Endothelial cell of umbilical vein (primary cell): ENCODE data around the gene TNIK. TPM values are rescaled to one million over a fixed set of nuclear protein-coding genes. Genes with fewer than 3 reads are reported as not detected.

Source experiments
- BruUV-seq: library from RNA; stranded (reverse); fragments of 400-500 nt; replicated peaks from 2 replicates; lab custom pipeline; 2021; lab: Mats Ljungman, UMichigan
- CTCF ChIA-PET: fragments of 300-600, 350-600 bp; sonication (Branson Sonifier 250); formaldehyde crosslinking; loops from one replicate; lab custom pipeline; 2021; ENCODE audit warnings: antibody characterized with exemption, inconsistent platforms; lab: Charles Lee
- POLR2A ChIA-PET: fragments of 300-600, 350-600 bp; sonication (Branson Sonifier 250); formaldehyde crosslinking; loops from one replicate; lab custom pipeline; 2021; ENCODE audit warnings: antibody characterized with exemption, inconsistent platforms; lab: Charles Lee
- DNase-seq: peaks from one replicate; pipeline ENCODE4 v3.0.0-alpha.2; 2011; ENCODE audit warnings: low read depth, low spot score
- FAIRE-seq: peaks from 2 replicates; lab custom pipeline; 2011; peaks lifted over from hg19 to GRCh38; lab: Jason Lieb, UNC
- H2AFZ ChIP-seq: 2 replicates; pipeline ENCODE4 v1.6.0; 2012; ENCODE audit warnings: low read depth, low read length, control low read depth, inconsistent platforms
- H3K27ac ChIP-seq: 2 replicates; pipeline ENCODE4 v1.5.1; 2011; ENCODE audit warnings: low read depth, mild to moderate bottlenecking, control low read depth, low read length, moderate library complexity; ENCODE audit not compliant: insufficient read depth
- H3K27me3 ChIP-seq, 2 experiments: 2 replicates each; pipeline versions ENCODE4 v1.6.0 to v1.6.1; 2011; ENCODE audit warnings: low read length in 2 of 2, mixed read lengths in 1 of 2; ENCODE audit not compliant: control insufficient read depth in 2 of 2, insufficient read depth in 2 of 2
- H3K36me3 ChIP-seq, 2 experiments: 2 replicates in 1 of 2; 3 replicates in 1 of 2; pipeline ENCODE4 v1.5.1; 2011; ENCODE audit warnings: low read length in 2 of 2, mild to moderate bottlenecking in 1 of 2, moderate library complexity in 1 of 2; ENCODE audit not compliant: control insufficient read depth in 2 of 2, insufficient read depth in 2 of 2; ENCODE audit errors: extremely low read depth in 1 of 2
- H3K4me1 ChIP-seq: 3 replicates; pipeline ENCODE4 v1.5.1; 2011; ENCODE audit warnings: mild to moderate bottlenecking, low read length; ENCODE audit not compliant: control insufficient read depth, insufficient read depth; ENCODE audit errors: extremely low read depth
- H3K4me2 ChIP-seq: 2 replicates; pipeline ENCODE4 v1.6.1; 2011; ENCODE audit warnings: low read length, control low read depth, mixed read lengths; ENCODE audit not compliant: insufficient read depth
- H3K4me3 ChIP-seq, 3 experiments: fragments of 200-600 bp in 1 of 3; sonication (generic), shearing (Covaris generic) in 1 of 3; replicated peaks in 1 of 3; 2 replicates each; pipeline ENCODE4 v1.5.1; 2011 to 2016; ENCODE audit warnings: control low read depth in 3 of 3, low read length in 3 of 3, mild to moderate bottlenecking in 2 of 3, inconsistent platforms in 1 of 3, low read depth in 1 of 3, moderate library complexity in 1 of 3; ENCODE audit not compliant: insufficient read depth in 1 of 3
- H3K79me2 ChIP-seq: 2 replicates; pipeline ENCODE4 v1.6.0; 2012; ENCODE audit warnings: low read length, inconsistent platforms; ENCODE audit not compliant: control insufficient read depth, insufficient read depth
- H3K9ac ChIP-seq: replicated peaks from 2 replicates; pipeline ENCODE3; 2011; ENCODE audit warnings: low read length, control low read depth; ENCODE audit not compliant: insufficient read depth; ENCODE audit errors: extremely low read depth
- H3K9me1 ChIP-seq: replicated peaks from 3 replicates; pipeline ENCODE4 v1.6.0; 2011; ENCODE audit warnings: mild to moderate bottlenecking, low read length; ENCODE audit not compliant: control insufficient read depth, insufficient read depth; ENCODE audit errors: extremely low read depth
- H3K9me3 ChIP-seq: replicated peaks from 2 replicates; pipeline ENCODE4 v1.5.1; 2012; ENCODE audit warnings: low read length, inconsistent platforms; ENCODE audit not compliant: control insufficient read depth, insufficient read depth
- H4K20me1 ChIP-seq: replicated peaks from 2 replicates; pipeline ENCODE3; 2011; ENCODE audit warnings: mild to moderate bottlenecking, low read length; ENCODE audit not compliant: control insufficient read depth, insufficient read depth; ENCODE audit errors: extremely low read depth
- FOS ChIP-seq: IDR thresholded peaks from 2 replicates; pipeline ENCODE4 v1.6.1; 2011; ENCODE audit warnings: mild to moderate bottlenecking, low read length, moderate library complexity, borderline replicate concordance; ENCODE audit not compliant: insufficient read depth
- GATA2 ChIP-seq: IDR thresholded peaks from 2 replicates; pipeline ENCODE4 v1.7.0; 2011; ENCODE audit warnings: low read depth, mild to moderate bottlenecking, moderate library complexity, mixed read lengths, low read length; ENCODE audit not compliant: insufficient read length, insufficient read depth
- MYC ChIP-seq: IDR thresholded peaks from one replicate; pipeline ENCODE4 v1.6.1; 2011; ENCODE audit warnings: mild to moderate bottlenecking, low read depth, low read length
- POLR2AphosphoS5 ChIP-seq: IDR thresholded peaks from 2 replicates; pipeline ENCODE4 v1.6.1; 2012; ENCODE audit warnings: low read depth, mild to moderate bottlenecking, control low read depth, low read length, moderate library complexity; ENCODE audit not compliant: insufficient read depth
- dilution Hi-C: fragments of 300-500 bp; cut with MboI; formaldehyde crosslinking; loops from one replicate; pipeline ENCODE4 v1.15.0; 2019; ENCODE audit warnings: low sequenced_read_pairs; ENCODE audit not compliant: extremely low pct_ligation_motif_present
- intact Hi-C: fragments of 100-400 bp; cut with micrococcal nuclease; formaldehyde crosslinking; loops from one replicate; pipeline ENCODE4 v1.10.0; 2022
- polyA plus RNA-seq, 4 experiments: library from polyadenylated mRNA; depleted of rRNA in 3 of 4; stranded (reverse) in 3 of 4; unstranded in 1 of 4; fragments of >200 nt; gene quantifications; 2 replicates each; pipeline versions ENCODE4 v1.2.1 to v1.2.3, GENCODE V29; 2011 to 2012; ENCODE audit warnings: missing spikeins in 1 of 4
- total RNA-seq: library from RNA; stranded (reverse); gene quantifications from 2 replicates; pipeline ENCODE4 v1.2.3, GENCODE V29; 2021
- TF ChIP-seq, protein P1 (sequence below), 2 donors: IDR thresholded peaks; 1 replicate in 1 of 2; 2 replicates in 1 of 2; pipeline ENCODE4 v1.5.1; 2011; ENCODE audit warnings: low read length in 2 of 2, mild to moderate bottlenecking in 2 of 2, moderate library complexity in 2 of 2, control low read depth in 1 of 2, inconsistent platforms in 1 of 2, low read depth in 1 of 2; ENCODE audit not compliant: insufficient read depth in 1 of 2; ENCODE audit errors: extremely low read depth in 1 of 2
- TF ChIP-seq, protein P2 (sequence below): IDR thresholded peaks from 2 replicates; pipeline ENCODE4 v1.6.1; 2011; ENCODE audit not compliant: insufficient read depth, insufficient read length

TNIK gene
- total and polyA plus RNA-seq, 2 donors (not counting 3 experiments of a cell fraction or from before 2014, with no cell fraction given): 10.9 to 39.7 TPM

DNA sequence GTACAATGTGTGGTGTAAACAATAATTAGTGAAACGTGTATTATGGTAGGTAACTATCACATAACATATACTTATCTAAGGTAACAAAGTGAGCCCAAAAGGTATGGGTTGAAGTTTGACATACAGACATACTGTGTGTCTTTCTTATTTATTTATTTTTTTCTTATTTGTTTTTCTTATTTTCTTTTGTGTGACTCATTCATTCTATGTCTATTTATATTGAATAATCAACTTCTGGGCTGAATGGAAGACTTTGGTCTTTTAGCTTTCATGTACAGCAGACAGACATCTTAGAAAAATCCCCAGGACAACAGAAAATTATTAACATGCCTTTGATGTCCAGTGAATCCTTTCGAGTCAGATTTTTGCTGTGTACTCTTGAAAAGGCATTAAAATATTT, 233.4 kb downstream of the TNIK start:
- Histone ChIP-seq H3K79me2 (no peaks in the 10 kb centered on the region), H3K36me3 (no peaks in the 10 kb centered on the region), H3K27me3 (no peaks in the 10 kb centered on the region), H3K4me3 (no peak overlapping the region), H3K9me3 (no peaks in the 10 kb centered on the region), H3K9me1 (peaks cover 3% of the 10 kb centered on the region), H2AFZ (no peak overlapping the region), H3K27ac (no peak overlapping the region), H4K20me1 (no peaks in the 10 kb centered on the region), H3K4me2 (no peak overlapping the region), H3K4me1 (peaks cover 10% of the 10 kb centered on the region), H3K9ac (no peak overlapping the region)
- FAIRE-seq (peak; percentile 33), DNase-seq (no peak)
- dilution Hi-C loops: no loop called here
- BruUV-seq: no TSS peak
- ChIA-PET POLR2A (no interaction called here), CTCF (no interaction called here)
- no peak for TF ChIP-seq MYC
- TF ChIP-seq POLR2AphosphoS5: no peak
- TF ChIP-seq, protein P1, sequence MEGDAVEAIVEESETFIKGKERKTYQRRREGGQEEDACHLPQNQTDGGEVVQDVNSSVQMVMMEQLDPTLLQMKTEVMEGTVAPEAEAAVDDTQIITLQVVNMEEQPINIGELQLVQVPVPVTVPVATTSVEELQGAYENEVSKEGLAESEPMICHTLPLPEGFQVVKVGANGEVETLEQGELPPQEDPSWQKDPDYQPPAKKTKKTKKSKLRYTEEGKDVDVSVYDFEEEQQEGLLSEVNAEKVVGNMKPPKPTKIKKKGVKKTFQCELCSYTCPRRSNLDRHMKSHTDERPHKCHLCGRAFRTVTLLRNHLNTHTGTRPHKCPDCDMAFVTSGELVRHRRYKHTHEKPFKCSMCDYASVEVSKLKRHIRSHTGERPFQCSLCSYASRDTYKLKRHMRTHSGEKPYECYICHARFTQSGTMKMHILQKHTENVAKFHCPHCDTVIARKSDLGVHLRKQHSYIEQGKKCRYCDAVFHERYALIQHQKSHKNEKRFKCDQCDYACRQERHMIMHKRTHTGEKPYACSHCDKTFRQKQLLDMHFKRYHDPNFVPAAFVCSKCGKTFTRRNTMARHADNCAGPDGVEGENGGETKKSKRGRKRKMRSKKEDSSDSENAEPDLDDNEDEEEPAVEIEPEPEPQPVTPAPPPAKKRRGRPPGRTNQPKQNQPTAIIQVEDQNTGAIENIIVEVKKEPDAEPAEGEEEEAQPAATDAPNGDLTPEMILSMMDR (IDR thresholded peaks at IDR 0.05; ENCODE audit: extremely low read depth in 1 of 2, insufficient read depth in 1 of 2, low read depth in 1 of 2, low read length in 2 of 2): no peak
- TF ChIP-seq FOS: no peak
- TF ChIP-seq GATA2: no peak
- TF ChIP-seq, protein P2, sequence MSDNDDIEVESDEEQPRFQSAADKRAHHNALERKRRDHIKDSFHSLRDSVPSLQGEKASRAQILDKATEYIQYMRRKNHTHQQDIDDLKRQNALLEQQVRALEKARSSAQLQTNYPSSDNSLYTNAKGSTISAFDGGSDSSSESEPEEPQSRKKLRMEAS: no peak
- intact Hi-C loops: no loop called here

DNA sequence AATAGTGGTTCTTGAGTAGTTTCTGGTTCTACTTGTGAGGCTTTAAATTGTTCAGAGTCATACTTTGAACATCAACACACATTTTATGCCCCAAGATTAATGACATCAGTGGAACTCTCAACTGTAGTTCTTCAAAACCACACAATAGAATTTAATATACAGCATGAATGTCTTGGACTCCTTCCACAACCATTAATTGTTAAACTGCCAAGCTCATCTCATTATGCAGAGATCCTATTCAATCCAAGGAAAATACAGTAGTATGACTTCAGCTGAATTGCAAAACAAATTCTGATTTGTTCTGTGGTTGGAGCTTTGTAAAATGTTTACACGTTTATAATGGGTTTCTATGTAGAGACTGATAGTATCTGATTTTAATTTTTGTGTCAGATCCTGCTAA, 234.5 kb downstream of the TNIK start:
- no peak overlapping the region for H3K4me2 ChIP-seq
- no peaks in the 10 kb centered on the region for H4K20me1 ChIP-seq
- H2AFZ ChIP-seq: no peak overlapping the region
- no peak for TF ChIP-seq MYC
- TF ChIP-seq, protein P1 (IDR thresholded peaks at IDR 0.05; ENCODE audit: extremely low read depth in 1 of 2, insufficient read depth in 1 of 2, low read depth in 1 of 2, low read length in 2 of 2): no peak
- no peaks in the 10 kb centered on the region for H3K9me3 ChIP-seq
- H3K79me2 ChIP-seq: no peaks in the 10 kb centered on the region
- no peak overlapping the region for H3K27ac ChIP-seq
- CTCF ChIA-PET: interaction anchor here (0.6 to 1.0 kb wide), 2 partner anchors 10 to 38 kb away, joined by 3 read pairs; no protein-coding TSS in a partner anchor
- peaks cover 3% of the 10 kb centered on the region for H3K9me1 ChIP-seq
- POLR2A ChIA-PET: no interaction called here
- H3K4me1 ChIP-seq: no peaks in the 10 kb centered on the region
- DNase-seq: peak; percentile 63
- no peak overlapping the region for H3K4me3 ChIP-seq
- intact Hi-C loops (no loop called here), dilution Hi-C loops (no loop called here)
- H3K27me3 ChIP-seq: no peaks in the 10 kb centered on the region
- BruUV-seq: no TSS peak
- FAIRE-seq: peak; percentile 52
- H3K36me3 ChIP-seq: no peaks in the 10 kb centered on the region
- no peak overlapping the region for H3K9ac ChIP-seq
